ENCODE measurements around the gene NR0B1.

Gene NR0B1

GRCh38 chrX:30262763-30263162 is 46.4 kb downstream of the NR0B1 start:
- DNase-seq, result no peak

GRCh38 chrX:30261012-30261411 is 48.2 kb downstream of the NR0B1 start:
- DNase-seq, result no peak

GRCh38 chrX:30259927-30260326 is 49.3 kb downstream of the NR0B1 start:
- no peak for DNase-seq
